ENCODE measurements around the gene AUTS2. TPM values are rescaled to one million over a fixed set of nuclear protein-coding genes. Genes with fewer than 3 reads are reported as not detected.

AUTS2 gene
- total and polyA plus RNA-seq, 9 of the 15 experiments (the other 6 are each of a cell fraction or from before 2014, with no cell fraction given), result 0.58 TPM; not detected in 8

DNA sequence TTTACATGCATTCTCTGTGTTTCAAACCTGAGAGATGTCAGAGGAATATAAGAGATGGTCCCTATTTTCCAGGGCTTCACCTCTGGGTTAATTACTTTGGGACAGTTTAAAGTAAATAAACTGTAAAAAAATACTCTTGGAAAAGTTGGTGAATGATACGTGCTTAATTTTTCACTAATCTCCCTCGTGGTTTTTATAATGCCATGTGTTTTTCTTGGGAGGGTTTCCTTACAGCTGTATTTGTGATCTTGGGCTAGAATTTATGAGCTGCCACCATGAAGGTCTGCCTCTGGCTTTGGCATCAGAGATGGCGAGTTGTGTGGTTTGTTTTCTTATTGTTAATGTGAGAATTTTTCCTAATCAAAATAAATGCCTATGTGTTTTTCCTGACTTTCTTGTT, 322.5 kb downstream of the AUTS2 start:
- Histone ChIP-seq H4K20me1 (replicated peaks; ENCODE audit: control insufficient read depth, insufficient read depth, low read length) (no peaks in the 10 kb centered on the region), H3K9me3 (replicated peaks; ENCODE audit: control insufficient read depth, insufficient read depth, low read depth, low read length) (no peaks in the 10 kb centered on the region), H3K4me2 (ENCODE audit: insufficient read depth, low read length) (no peak overlapping the region), H3K4me1 (replicated peaks in 1 of 2; ENCODE audit: control insufficient read depth in 2 of 2, insufficient read depth in 2 of 2, low read length in 2 of 2) (no peaks in the 10 kb centered on the region), H3K4me3 (no peak overlapping the region), H3K27me3 (ENCODE audit: control insufficient read depth in 2 of 2, insufficient read depth in 2 of 2, low read length in 2 of 2) (no peaks in the 10 kb centered on the region), H3K79me2 (ENCODE audit: control insufficient read depth, insufficient read depth, low read length) (no peaks in the 10 kb centered on the region), H3K27ac (ENCODE audit: extremely low read depth, low read depth, low read length) (no peak overlapping the region), H3K9ac (ENCODE audit: insufficient read depth in 1 of 2, low read depth in 2 of 2, low read length in 2 of 2) (no peak overlapping the region), H3K36me3 (ENCODE audit: control insufficient read depth, insufficient read depth, low read length) (no peaks in the 10 kb centered on the region), H2AFZ (ENCODE audit: low read depth, low read length) (no peak overlapping the region), H3K9me1 (ENCODE audit: control insufficient read depth, insufficient read depth, low read length) (no peaks in the 10 kb centered on the region)
- DNase-seq (ENCODE audit: extremely low read depth in 1 of 4, low spot score in 3 of 4), result no peak
- no peak for FAIRE-seq
- TF ChIP-seq E2F1 (CRISPR knock-in tag; IDR thresholded peaks at IDR 0.05) (no peak), NFIX (CRISPR knock-in tag; IDR thresholded peaks at IDR 0.05; ENCODE audit: low read depth) (no peak), TSC22D4 (tag; IDR thresholded peaks at IDR 0.05) (no peak), ESRRB (CRISPR knock-in tag; IDR thresholded peaks at IDR 0.05; ENCODE audit: borderline replicate concordance) (no peak), CREB1 (IDR thresholded peaks at IDR 0.05) (no peak), CREB1 (CRISPR knock-in tag; IDR thresholded peaks at IDR 0.05) (no peak), HMG20A (CRISPR knock-in tag; conservative IDR thresholded peaks at IDR 0.05) (no peak), NR2F6 (CRISPR knock-in tag; IDR thresholded peaks at IDR 0.05) (no peak)
- TF ChIP-seq, protein P1, sequence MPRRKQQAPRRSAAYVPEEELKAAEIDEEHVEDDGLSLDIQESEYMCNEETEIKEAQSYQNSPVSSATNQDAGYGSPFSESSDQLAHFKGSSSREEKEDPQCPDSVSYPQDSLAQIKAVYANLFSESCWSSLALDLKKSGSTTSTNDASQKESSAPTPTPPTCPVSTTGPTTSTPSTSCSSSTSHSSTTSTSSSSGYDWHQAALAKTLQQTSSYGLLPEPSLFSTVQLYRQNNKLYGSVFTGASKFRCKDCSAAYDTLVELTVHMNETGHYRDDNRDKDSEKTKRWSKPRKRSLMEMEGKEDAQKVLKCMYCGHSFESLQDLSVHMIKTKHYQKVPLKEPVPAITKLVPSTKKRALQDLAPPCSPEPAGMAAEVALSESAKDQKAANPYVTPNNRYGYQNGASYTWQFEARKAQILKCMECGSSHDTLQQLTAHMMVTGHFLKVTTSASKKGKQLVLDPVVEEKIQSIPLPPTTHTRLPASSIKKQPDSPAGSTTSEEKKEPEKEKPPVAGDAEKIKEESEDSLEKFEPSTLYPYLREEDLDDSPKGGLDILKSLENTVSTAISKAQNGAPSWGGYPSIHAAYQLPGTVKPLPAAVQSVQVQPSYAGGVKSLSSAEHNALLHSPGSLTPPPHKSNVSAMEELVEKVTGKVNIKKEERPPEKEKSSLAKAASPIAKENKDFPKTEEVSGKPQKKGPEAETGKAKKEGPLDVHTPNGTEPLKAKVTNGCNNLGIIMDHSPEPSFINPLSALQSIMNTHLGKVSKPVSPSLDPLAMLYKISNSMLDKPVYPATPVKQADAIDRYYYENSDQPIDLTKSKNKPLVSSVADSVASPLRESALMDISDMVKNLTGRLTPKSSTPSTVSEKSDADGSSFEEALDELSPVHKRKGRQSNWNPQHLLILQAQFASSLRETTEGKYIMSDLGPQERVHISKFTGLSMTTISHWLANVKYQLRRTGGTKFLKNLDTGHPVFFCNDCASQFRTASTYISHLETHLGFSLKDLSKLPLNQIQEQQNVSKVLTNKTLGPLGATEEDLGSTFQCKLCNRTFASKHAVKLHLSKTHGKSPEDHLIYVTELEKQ (CRISPR knock-in tag; IDR thresholded peaks at IDR 0.05), result no peak
- intact Hi-C loops (cut with micrococcal nuclease), result no loop called here
- ATAC-seq, result no peak
- ChIA-PET CTCF (ENCODE audit: low intra/inter-chr PET ratio) (no interaction called here), POLR2A (no interaction called here)
- no TSS peak for BruUV-seq (replicated peaks)
- in situ Hi-C loops (cut with MboI), result no loop called here
- 0% methylated on average over 3 of the region's 3 CpGs for WGBS (ENCODE audit: insufficient coverage, low coverage, missing lambda C conversion rate)
